ENCODE measurements around the gene SESTD1. TPM values are rescaled to one million over a fixed set of nuclear protein-coding genes. Genes with fewer than 3 reads are reported as not detected.
"Not testable (repeated sequence)": the region's sequence is repeated elsewhere in the genome, so short reads cannot be mapped to it uniquely, and the experiment has no call there.

The SESTD1 gene
- polyA plus RNA-seq, 2 of the 4 experiments (the other 2 are of a cell fraction) = 12.6 to 26.0 TPM

- 94% methylated on average over 2 of the region's 2 CpGs for WGBS (ENCODE audit: missing lambda C conversion rate)
- DNase-seq (ENCODE audit: low read depth in 1 of 2, low spot score in 1 of 2) = no peak
- ATAC-seq = no peak
Measured at GRCh38 chr2:179222076-179222475, 42.6 kb downstream of the SESTD1 start.

GRCh38 chr2:179218848-179219594 is 45.6 kb downstream of the SESTD1 start:
- no peaks in the 10 kb centered on the region for H3K4me1 ChIP-seq
- peak; percentile 87 for TF ChIP-seq SMC3 (IDR thresholded peaks at IDR 0.05)
- TF ChIP-seq EP300 (IDR thresholded peaks at IDR 0.05) = no peak
- peak; percentile 87 to 93 for TF ChIP-seq RAD21 (conservative IDR thresholded peaks at IDR 0.05 in 1 of 2, IDR thresholded peaks at IDR 0.05 in 1 of 2)
- no peak for TF ChIP-seq BCL3 (IDR thresholded peaks at IDR 0.05)
- peak; percentile 92 for TF ChIP-seq CTCF (IDR thresholded peaks at IDR 0.05)
- TF ChIP-seq CBX8 (IDR thresholded peaks at IDR 0.05) = no peak
- H3K27ac ChIP-seq = no peak overlapping the region
- H3K4me2 ChIP-seq = no peak overlapping the region
- FAIRE-seq (no peak), DNase-seq (ENCODE audit: low read depth in 1 of 2, low spot score in 1 of 2) (peak; percentile 33 to 82), ATAC-seq (peak; percentile 96)
- ChIA-PET CTCF (interaction anchor here (0.7 to 1.1 kb wide), 9 partner anchors 9 to 559 kb away, joined by 3 to 5 read pairs (median 3); no protein-coding TSS in a partner anchor), POLR2A (no interaction called here)
- WGBS (ENCODE audit: missing lambda C conversion rate) = 55% methylated on average over 4 of the region's 4 CpGs
- H3K9me3 ChIP-seq = no peaks in the 10 kb centered on the region
- no peak overlapping the region for H3K4me3 ChIP-seq

More at GRCh38 chr2:179222076-179222475, 42.6 kb downstream of the SESTD1 start:
- H3K9me3 ChIP-seq = no peaks in the 10 kb centered on the region
- ChIA-PET POLR2A (no interaction called here), CTCF (no interaction called here)
- no peak overlapping the region for H3K27ac ChIP-seq
- H3K4me3 ChIP-seq = no peak overlapping the region
- no peak for FAIRE-seq
- TF ChIP-seq FOSB (CRISPR knock-in tag; IDR thresholded peaks at IDR 0.05) (no peak), FOXS1 (CRISPR knock-in tag; IDR thresholded peaks at IDR 0.05) (no peak), NR3C1 (IDR thresholded peaks at IDR 0.05) (no peak), ATOH8 (CRISPR knock-in tag; IDR thresholded peaks at IDR 0.05; ENCODE audit: low read depth) (no peak), MYC (IDR thresholded peaks at IDR 0.05; ENCODE audit: borderline replicate concordance, low read length) (no peak)
- peaks cover 7% of the 10 kb centered on the region; the same call in 2 of the 3 replicates for H3K4me1 ChIP-seq
- no peak overlapping the region for H3K4me2 ChIP-seq

- CTCF ChIA-PET, H3K9me3 ChIP-seq, POLR2A ChIA-PET: not testable (repeated sequence)
Measured at GRCh38 chr2:179214671-179215070, 50.0 kb downstream of the SESTD1 start.

GRCh38 chr2:179211355-179211754 is 53.3 kb downstream of the SESTD1 start:
- no peak for ATAC-seq
- POLR2A ChIA-PET = no interaction called here
- H3K4me2 ChIP-seq = no peak overlapping the region
- no peak for DNase-seq (ENCODE audit: low read depth in 1 of 2, low spot score in 1 of 2)
- peaks cover 10% of the 10 kb centered on the region; the same call in 2 of the 3 replicates for H3K9me3 ChIP-seq
- no peak for FAIRE-seq
- WGBS (ENCODE audit: missing lambda C conversion rate) = 64% methylated on average over 4 of the region's 4 CpGs
- CTCF ChIA-PET = no interaction called here
- TF ChIP-seq USF2 (IDR thresholded peaks at IDR 0.05) (no peak), ELK1 (IDR thresholded peaks at IDR 0.05; ENCODE audit: low read depth, low read length) (no peak), SMC3 (IDR thresholded peaks at IDR 0.05) (no peak), PHF8 (IDR thresholded peaks at IDR 0.05; ENCODE audit: borderline replicate concordance, low read depth) (no peak), PBX3 (IDR thresholded peaks at IDR 0.05) (no peak), BCL3 (IDR thresholded peaks at IDR 0.05) (no peak), EHMT2 (IDR thresholded peaks at IDR 0.05; ENCODE audit: low read depth) (no peak), RNF2 (IDR thresholded peaks at IDR 0.05; ENCODE audit: borderline replicate concordance, low read depth) (no peak)
- no peak overlapping the region for H3K27ac ChIP-seq
- H3K4me3 ChIP-seq = no peak overlapping the region
- no peaks in the 10 kb centered on the region for H3K4me1 ChIP-seq

More at GRCh38 chr2:179214671-179215070, 50.0 kb downstream of the SESTD1 start:
- 57% methylated on average over 3 of the region's 3 CpGs for WGBS (ENCODE audit: missing lambda C conversion rate)
- not testable (repeated sequence) for ATAC-seq; DNase-seq (ENCODE audit: low read depth in 1 of 2, low spot score in 1 of 2); H3K27ac ChIP-seq; H3K4me1 ChIP-seq; FAIRE-seq; H3K4me3 ChIP-seq; H3K4me2 ChIP-seq
